ENCODE measurements around the gene HAGHL. TPM values are rescaled to one million over a fixed set of nuclear protein-coding genes. Genes with fewer than 3 reads are reported as not detected.

HAGHL gene
- total and polyA plus RNA-seq, 4 donors = 0.25 to 1.1 (median 0.49) TPM

DNA sequence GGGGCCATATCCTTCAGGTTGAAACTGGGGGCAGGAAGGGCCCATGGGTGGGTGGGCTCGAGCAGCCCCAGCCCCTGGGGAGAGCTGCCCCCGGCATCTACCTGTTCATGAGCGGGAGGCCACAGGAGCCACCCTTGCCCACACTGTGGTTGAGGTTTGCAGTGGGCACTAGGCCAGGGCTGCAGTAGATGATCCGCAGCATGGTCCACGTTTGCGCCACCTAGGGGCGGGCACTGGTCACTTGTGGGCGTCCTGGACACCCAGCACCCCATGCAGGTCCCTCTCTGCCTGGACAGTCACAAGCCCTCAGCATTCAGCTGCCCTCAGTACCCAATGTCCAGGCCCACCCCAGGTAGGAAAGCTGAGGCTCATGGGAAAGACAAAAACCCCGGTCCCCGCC lies 40.9 kb upstream of the HAGHL start:
- WGBS = 68% methylated on average over 10 of the region's 10 CpGs
- Histone ChIP-seq H3K9ac (ENCODE audit: low read depth in 1 of 2, low read length in 2 of 2) (no peak overlapping the region), H3K9me3 (ENCODE audit: control insufficient read depth in 4 of 4, low read length in 3 of 4) (no peaks in the 10 kb centered on the region), H3K27me3 (ENCODE audit: control insufficient read depth in 4 of 4, insufficient read depth in 4 of 4, low read length in 3 of 4) (no peaks in the 10 kb centered on the region), H3K27ac (ENCODE audit: low read depth in 1 of 2, low read length in 2 of 2) (no peak overlapping the region), H3K4me1 (ENCODE audit: control insufficient read depth in 4 of 4, insufficient read depth in 4 of 4, low read length in 3 of 4) (peaks cover 33 to 60% (median 50%) of the 10 kb centered on the region in 4 donors), H3K4me3 (ENCODE audit: low read depth in 1 of 3, low read length in 3 of 3) (no peak overlapping the region), H3K36me3 (ENCODE audit: control insufficient read depth in 4 of 4, insufficient read depth in 3 of 4, low read depth in 1 of 4, low read length in 3 of 4) (peaks cover 8 to 21% (median 12%) of the 10 kb centered on the region in 4 donors)
- DNase-seq (ENCODE audit: low spot score) = no peak
- peak; percentile 21 for TF ChIP-seq CTCF (IDR thresholded peaks at IDR 0.05; ENCODE audit: low read depth, low read length, missing input control)
- TF ChIP-seq, protein P1, sequence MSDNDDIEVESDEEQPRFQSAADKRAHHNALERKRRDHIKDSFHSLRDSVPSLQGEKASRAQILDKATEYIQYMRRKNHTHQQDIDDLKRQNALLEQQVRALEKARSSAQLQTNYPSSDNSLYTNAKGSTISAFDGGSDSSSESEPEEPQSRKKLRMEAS (IDR thresholded peaks at IDR 0.05) = no peak
- TF ChIP-seq JUND (IDR thresholded peaks at IDR 0.05) = no peak

- H3K9me3 ChIP-seq (ENCODE audit: control insufficient read depth in 4 of 4, low read length in 3 of 4) = no peaks in the 10 kb centered on the region
- H3K36me3 ChIP-seq (ENCODE audit: control insufficient read depth in 4 of 4, insufficient read depth in 3 of 4, low read depth in 1 of 4, low read length in 3 of 4) = peaks cover 7 to 18% (median 8%) of the 10 kb centered on the region in 4 donors
- no peaks in the 10 kb centered on the region for H3K27me3 ChIP-seq (ENCODE audit: control insufficient read depth in 4 of 4, insufficient read depth in 4 of 4, low read length in 3 of 4)
- no peak for DNase-seq (ENCODE audit: low spot score)
- H3K9ac ChIP-seq (ENCODE audit: low read depth in 1 of 2, low read length in 2 of 2) = no peak overlapping the region
- WGBS = 95% methylated on average over 51 of the region's 51 CpGs
- no peak overlapping the region for H3K4me3 ChIP-seq (ENCODE audit: low read depth in 1 of 3, low read length in 3 of 3)
- peaks cover 26 to 53% (median 43%) of the 10 kb centered on the region in 4 donors for H3K4me1 ChIP-seq (ENCODE audit: control insufficient read depth in 4 of 4, insufficient read depth in 4 of 4, low read length in 3 of 4)
- TF ChIP-seq SP1 (IDR thresholded peaks at IDR 0.05) (no peak), CTCF (IDR thresholded peaks at IDR 0.05; ENCODE audit: low read depth, low read length, missing input control) (no peak), FOXA1 (IDR thresholded peaks at IDR 0.05) (no peak), JUND (IDR thresholded peaks at IDR 0.05) (no peak), RAD21 (IDR thresholded peaks at IDR 0.05) (no peak), TAF1 (conservative IDR thresholded peaks at IDR 0.05) (no peak), NR2F2 (IDR thresholded peaks at IDR 0.05) (no peak), YY1 (IDR thresholded peaks at IDR 0.05) (no peak), FOXA2 (IDR thresholded peaks at IDR 0.05) (no peak), EGR1 (IDR thresholded peaks at IDR 0.05; ENCODE audit: low read depth in 2 of 2) (no peak), HNF4A (conservative IDR thresholded peaks at IDR 0.05) (no peak), HNF4G (IDR thresholded peaks at IDR 0.05) (no peak), RXRA (IDR thresholded peaks at IDR 0.05) (no peak)
- TF ChIP-seq, protein P1 (IDR thresholded peaks at IDR 0.05) = no peak
- TF ChIP-seq, protein P2, sequence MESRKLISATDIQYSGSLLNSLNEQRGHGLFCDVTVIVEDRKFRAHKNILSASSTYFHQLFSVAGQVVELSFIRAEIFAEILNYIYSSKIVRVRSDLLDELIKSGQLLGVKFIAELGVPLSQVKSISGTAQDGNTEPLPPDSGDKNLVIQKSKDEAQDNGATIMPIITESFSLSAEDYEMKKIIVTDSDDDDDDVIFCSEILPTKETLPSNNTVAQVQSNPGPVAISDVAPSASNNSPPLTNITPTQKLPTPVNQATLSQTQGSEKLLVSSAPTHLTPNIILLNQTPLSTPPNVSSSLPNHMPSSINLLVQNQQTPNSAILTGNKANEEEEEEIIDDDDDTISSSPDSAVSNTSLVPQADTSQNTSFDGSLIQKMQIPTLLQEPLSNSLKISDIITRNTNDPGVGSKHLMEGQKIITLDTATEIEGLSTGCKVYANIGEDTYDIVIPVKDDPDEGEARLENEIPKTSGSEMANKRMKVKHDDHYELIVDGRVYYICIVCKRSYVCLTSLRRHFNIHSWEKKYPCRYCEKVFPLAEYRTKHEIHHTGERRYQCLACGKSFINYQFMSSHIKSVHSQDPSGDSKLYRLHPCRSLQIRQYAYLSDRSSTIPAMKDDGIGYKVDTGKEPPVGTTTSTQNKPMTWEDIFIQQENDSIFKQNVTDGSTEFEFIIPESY (IDR thresholded peaks at IDR 0.05) = no peak
- TF ChIP-seq, protein P3, sequence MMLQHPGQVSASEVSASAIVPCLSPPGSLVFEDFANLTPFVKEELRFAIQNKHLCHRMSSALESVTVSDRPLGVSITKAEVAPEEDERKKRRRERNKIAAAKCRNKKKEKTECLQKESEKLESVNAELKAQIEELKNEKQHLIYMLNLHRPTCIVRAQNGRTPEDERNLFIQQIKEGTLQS (IDR thresholded peaks at IDR 0.05) = no peak
- TF ChIP-seq, protein P4, sequence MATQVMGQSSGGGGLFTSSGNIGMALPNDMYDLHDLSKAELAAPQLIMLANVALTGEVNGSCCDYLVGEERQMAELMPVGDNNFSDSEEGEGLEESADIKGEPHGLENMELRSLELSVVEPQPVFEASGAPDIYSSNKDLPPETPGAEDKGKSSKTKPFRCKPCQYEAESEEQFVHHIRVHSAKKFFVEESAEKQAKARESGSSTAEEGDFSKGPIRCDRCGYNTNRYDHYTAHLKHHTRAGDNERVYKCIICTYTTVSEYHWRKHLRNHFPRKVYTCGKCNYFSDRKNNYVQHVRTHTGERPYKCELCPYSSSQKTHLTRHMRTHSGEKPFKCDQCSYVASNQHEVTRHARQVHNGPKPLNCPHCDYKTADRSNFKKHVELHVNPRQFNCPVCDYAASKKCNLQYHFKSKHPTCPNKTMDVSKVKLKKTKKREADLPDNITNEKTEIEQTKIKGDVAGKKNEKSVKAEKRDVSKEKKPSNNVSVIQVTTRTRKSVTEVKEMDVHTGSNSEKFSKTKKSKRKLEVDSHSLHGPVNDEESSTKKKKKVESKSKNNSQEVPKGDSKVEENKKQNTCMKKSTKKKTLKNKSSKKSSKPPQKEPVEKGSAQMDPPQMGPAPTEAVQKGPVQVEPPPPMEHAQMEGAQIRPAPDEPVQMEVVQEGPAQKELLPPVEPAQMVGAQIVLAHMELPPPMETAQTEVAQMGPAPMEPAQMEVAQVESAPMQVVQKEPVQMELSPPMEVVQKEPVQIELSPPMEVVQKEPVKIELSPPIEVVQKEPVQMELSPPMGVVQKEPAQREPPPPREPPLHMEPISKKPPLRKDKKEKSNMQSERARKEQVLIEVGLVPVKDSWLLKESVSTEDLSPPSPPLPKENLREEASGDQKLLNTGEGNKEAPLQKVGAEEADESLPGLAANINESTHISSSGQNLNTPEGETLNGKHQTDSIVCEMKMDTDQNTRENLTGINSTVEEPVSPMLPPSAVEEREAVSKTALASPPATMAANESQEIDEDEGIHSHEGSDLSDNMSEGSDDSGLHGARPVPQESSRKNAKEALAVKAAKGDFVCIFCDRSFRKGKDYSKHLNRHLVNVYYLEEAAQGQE (IDR thresholded peaks at IDR 0.05) = no peak
- no peak overlapping the region for H3K27ac ChIP-seq (ENCODE audit: low read depth in 1 of 2, low read length in 2 of 2)
Measured at GRCh38 chr16:686459-687260, 40.2 kb upstream of the HAGHL start.

All from liver (tissue), 9 donors.